WTC11 (cell line): ENCODE data around the gene GOSR1. TPM values are rescaled to one million over a fixed set of nuclear protein-coding genes. Genes with fewer than 3 reads are reported as not detected.
"Not testable (repeated sequence)": the region's sequence is repeated elsewhere in the genome, so short reads cannot be mapped to it uniquely, and the experiment has no call there.

Source experiments
- ATAC-seq: fragments of 200-7000 bp; cut with Tn5 transposase; 2 replicates; pipeline ENCODE4 v1.10.0; 2021; ENCODE audit warnings: mild to moderate bottlenecking, moderate library complexity
- CTCF ChIA-PET: fragments of 300-600 bp; sonication (Branson Sonifier 250); formaldehyde crosslinking; loops from one replicate; lab custom pipeline; 2021; ENCODE audit warnings: antibody characterized with exemption; lab: Charles Lee
- POLR2A ChIA-PET: fragments of 350-600 bp; sonication (Branson Sonifier 250); formaldehyde crosslinking; loops from one replicate; lab custom pipeline; 2021; ENCODE audit warnings: antibody characterized with exemption; lab: Charles Lee
- DNase-seq: peaks from one replicate; pipeline ENCODE4 v3.0.0; 2021; ENCODE audit warnings: low spot score
- H3K27ac Mint-ChIP-seq: 2 replicates; pipeline ENCODE4 v1.8.0; 2021; ENCODE audit warnings: mixed read lengths
- H3K27me3 Mint-ChIP-seq: 2 replicates; pipeline ENCODE4 v1.8.0; 2021; ENCODE audit warnings: low read depth, mild to moderate bottlenecking, moderate library complexity, mixed read lengths
- H3K36me3 Mint-ChIP-seq: 2 replicates; pipeline ENCODE4 v1.8.0; 2021; ENCODE audit warnings: mixed read lengths
- H3K4me1 Mint-ChIP-seq: 2 replicates; pipeline ENCODE4 v1.8.0; 2022; ENCODE audit warnings: mixed read lengths
- H3K4me3 Mint-ChIP-seq: 2 replicates; pipeline ENCODE4 v1.8.0; 2021; ENCODE audit warnings: mild to moderate bottlenecking, moderate library complexity, mixed read lengths
- H3K9me3 Mint-ChIP-seq: 2 replicates; pipeline ENCODE4 v1.8.0; 2021; ENCODE audit warnings: mixed read lengths
- E2F4 ChIP-seq: sonication (generic); formaldehyde crosslinking; IDR thresholded peaks from 2 replicates; pipeline ENCODE4 v1.8.1; 2022; ENCODE audit warnings: low read depth, mild to moderate bottlenecking, moderate library complexity, missing genetic modification reagents, borderline replicate concordance
- EMX1 ChIP-seq: fragments of 250-450 bp; sonication (Bioruptor Pico); IDR thresholded peaks from 2 replicates; pipeline ENCODE4 v1.8.0; 2021; ENCODE audit warnings: mild to moderate bottlenecking
- FOXP1 ChIP-seq: sonication (generic); formaldehyde crosslinking; IDR thresholded peaks from 2 replicates; pipeline ENCODE4 v1.8.0; 2022; ENCODE audit warnings: missing genetic modification reagents, mild to moderate bottlenecking, moderate library complexity, borderline replicate concordance
- MAX ChIP-seq: sonication (generic); formaldehyde crosslinking; IDR thresholded peaks from 2 replicates; pipeline ENCODE4 v1.8.0; 2022; ENCODE audit warnings: mild to moderate bottlenecking, missing genetic modification reagents
- NR1H2 ChIP-seq: sonication (generic); formaldehyde crosslinking; IDR thresholded peaks from 2 replicates; pipeline ENCODE4 v1.9.0; 2021; ENCODE audit warnings: mild to moderate bottlenecking, moderate library complexity, missing genetic modification reagents
- NR3C1 ChIP-seq: sonication (generic); formaldehyde crosslinking; conservative IDR thresholded peaks from 2 replicates; pipeline ENCODE4 v1.8.1; 2023; ENCODE audit warnings: low read depth, mild to moderate bottlenecking, missing genetic modification reagents
- PREB ChIP-seq: sonication (generic); formaldehyde crosslinking; IDR thresholded peaks from 2 replicates; pipeline ENCODE4 v1.8.1; 2022; ENCODE audit warnings: mild to moderate bottlenecking, missing genetic modification reagents, moderate library complexity, borderline replicate concordance
- SMAD3 ChIP-seq: sonication (generic); formaldehyde crosslinking; IDR thresholded peaks from 2 replicates; pipeline ENCODE4 v1.8.0; 2022; ENCODE audit warnings: missing genetic modification reagents, mild to moderate bottlenecking, borderline replicate concordance
- TEAD4 ChIP-seq: sonication (generic); formaldehyde crosslinking; IDR thresholded peaks from 2 replicates; pipeline ENCODE4 v1.8.0; 2022; ENCODE audit warnings: mild to moderate bottlenecking, missing genetic modification reagents
- USF2 ChIP-seq: sonication (generic); formaldehyde crosslinking; IDR thresholded peaks from 2 replicates; pipeline ENCODE4 v1.8.1; 2023; ENCODE audit warnings: mild to moderate bottlenecking, missing genetic modification reagents, moderate library complexity
- ZBTB21 ChIP-seq: sonication (generic); formaldehyde crosslinking; IDR thresholded peaks from 2 replicates; pipeline ENCODE4 v1.8.1; 2023; ENCODE audit warnings: mild to moderate bottlenecking, missing genetic modification reagents, borderline replicate concordance
- ZMAT4 ChIP-seq: fragments of 250-450 bp; sonication (Bioruptor Pico); IDR thresholded peaks from 2 replicates; pipeline ENCODE4 v1.9.0; 2021; ENCODE audit warnings: mild to moderate bottlenecking
- ZNF138 ChIP-seq: sonication (generic); formaldehyde crosslinking; conservative IDR thresholded peaks from 2 replicates; pipeline ENCODE4 v1.8.1; 2022; ENCODE audit warnings: mild to moderate bottlenecking, moderate library complexity, missing genetic modification reagents
- ZNF396 ChIP-seq: fragments of 250-450 bp; sonication (Bioruptor Pico); IDR thresholded peaks from 2 replicates; pipeline ENCODE4 v1.8.0; 2021; ENCODE audit warnings: mild to moderate bottlenecking, moderate library complexity, borderline replicate concordance
- ZNF416 ChIP-seq: fragments of 250-450 bp; sonication (Bioruptor Pico); IDR thresholded peaks from 2 replicates; pipeline ENCODE4 v1.9.0; 2021; ENCODE audit warnings: mild to moderate bottlenecking, inconsistent platforms
- ZNF532 ChIP-seq: fragments of 250-450 bp; sonication (Bioruptor Pico); IDR thresholded peaks from 2 replicates; pipeline ENCODE4 v1.9.0; 2021; ENCODE audit warnings: mild to moderate bottlenecking, borderline replicate concordance
- ZSCAN18 ChIP-seq: fragments of 250-450 bp; sonication (Bioruptor Pico); IDR thresholded peaks from 2 replicates; pipeline ENCODE4 v2.1.2; 2022; ENCODE audit warnings: mild to moderate bottlenecking, moderate library complexity
- total RNA-seq: library from RNA; stranded (reverse); gene quantifications from 3 replicates; pipeline ENCODE4 v1.2.3, GENCODE V29; 2021

The GOSR1 gene
- total RNA-seq, 1 experiment from 2014 or later: 37.4 TPM

- H3K4me1 Mint-ChIP-seq: no peaks in the 10 kb centered on the region
- DNase-seq (no peak), ATAC-seq (no peak)
- ChIA-PET CTCF (interaction anchor here (0.5 kb wide), 1 partner anchor 1525 kb away, joined by 3 read pairs; no protein-coding TSS in a partner anchor), POLR2A (no interaction called here)
- no peaks in the 10 kb centered on the region for H3K36me3 Mint-ChIP-seq
- H3K9me3 Mint-ChIP-seq: peaks cover 8% of the 10 kb centered on the region
- no peak overlapping the region for H3K27ac Mint-ChIP-seq
- no peaks in the 10 kb centered on the region; the same call in 1 of the 2 replicates for H3K27me3 Mint-ChIP-seq
- no peak overlapping the region for H3K4me3 Mint-ChIP-seq
- TF ChIP-seq ZBTB21 (CRISPR knock-in tag) (no peak), ZNF396 (no peak), TEAD4 (no peak), NR3C1 (CRISPR knock-in tag) (no peak), ZNF416 (no peak), USF2 (CRISPR knock-in tag) (no peak), NR1H2 (CRISPR knock-in tag) (no peak), EMX1 (CRISPR knock-in tag) (no peak), ZSCAN18 (no peak), MAX (CRISPR knock-in tag) (no peak), SMAD3 (CRISPR knock-in tag) (no peak)
Measured at GRCh38 chr17:30534938-30535921, 58.0 kb downstream of the GOSR1 start.

GRCh38 chr17:30536846-30537245 is 59.6 kb downstream of the GOSR1 start:
- H3K27ac Mint-ChIP-seq, H3K4me3 Mint-ChIP-seq, DNase-seq, POLR2A ChIA-PET, H3K27me3 Mint-ChIP-seq, H3K9me3 Mint-ChIP-seq, ATAC-seq, H3K4me1 Mint-ChIP-seq, H3K36me3 Mint-ChIP-seq, CTCF ChIA-PET: not testable (repeated sequence)

- H3K27ac Mint-ChIP-seq, H3K4me1 Mint-ChIP-seq, POLR2A ChIA-PET, H3K36me3 Mint-ChIP-seq, ATAC-seq, H3K9me3 Mint-ChIP-seq, CTCF ChIA-PET, DNase-seq, H3K4me3 Mint-ChIP-seq, H3K27me3 Mint-ChIP-seq: not testable (repeated sequence)
Measured at GRCh38 chr17:30537667-30538066, 60.5 kb downstream of the GOSR1 start.

- ChIA-PET CTCF (interaction anchor here (1.1 kb wide), 1 partner anchor 65 kb away, joined by 5 read pairs; the partner anchor contains the start of gene GOSR1), POLR2A (no interaction called here)
- no peaks in the 10 kb centered on the region; the same call in 1 of the 2 replicates for H3K27me3 Mint-ChIP-seq
- 0 out of 2 replicates have a peak, but pooled peaks cover 3% of the 10 kb centered on the region for H3K4me1 Mint-ChIP-seq
- no peak overlapping the region for H3K4me3 Mint-ChIP-seq
- no peak; the same call in 1 of the 2 replicates for ATAC-seq
- no peak for DNase-seq
- no peaks in the 10 kb centered on the region for H3K36me3 Mint-ChIP-seq
- peaks cover 8% of the 10 kb centered on the region for H3K9me3 Mint-ChIP-seq
- no peak overlapping the region; the same call in 1 of the 2 replicates for H3K27ac Mint-ChIP-seq
- TF ChIP-seq FOXP1 (CRISPR knock-in tag) (no peak), ZNF138 (CRISPR knock-in tag) (no peak), ZMAT4 (CRISPR knock-in tag) (no peak), PREB (CRISPR knock-in tag) (no peak), ZNF532 (no peak), ZNF416 (no peak), ZBTB21 (CRISPR knock-in tag) (no peak), E2F4 (CRISPR knock-in tag) (no peak)
Measured at GRCh38 chr17:30541802-30542201, 64.6 kb downstream of the GOSR1 start.
